ENCODE results near the gene RUNDC3A.

DNA sequence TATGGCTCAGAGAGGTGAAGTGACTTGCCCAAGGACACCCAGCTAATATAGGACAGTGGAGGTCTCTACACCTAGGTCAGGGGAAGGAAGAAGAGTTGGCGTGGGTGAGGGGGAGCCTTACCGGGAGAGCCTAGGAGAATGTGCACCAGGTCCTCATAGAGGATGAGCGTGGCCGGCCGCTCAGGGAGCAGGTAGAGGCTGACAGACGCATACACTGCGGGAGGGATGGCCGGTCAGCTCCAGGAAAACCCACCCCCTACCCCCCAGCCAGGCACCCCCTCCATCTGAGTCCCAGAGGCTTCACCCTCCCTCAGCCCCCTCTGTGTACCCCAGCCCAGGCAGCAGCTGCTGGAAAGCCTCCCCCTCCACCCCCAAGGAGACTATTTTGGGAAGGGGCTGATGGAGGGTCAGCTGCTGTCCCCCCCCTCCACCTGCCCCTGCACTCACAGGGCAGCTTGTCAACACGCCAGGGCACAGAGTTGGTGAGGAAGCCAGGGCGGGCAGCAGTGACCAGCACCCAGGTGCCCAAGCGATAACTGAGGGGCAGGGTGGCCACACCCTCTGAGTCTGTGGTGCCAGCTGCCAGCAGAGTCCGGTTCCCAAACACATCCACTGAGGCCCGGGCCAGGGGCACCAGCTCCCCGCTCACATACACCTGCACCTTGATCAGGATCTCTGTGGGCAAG is 51.2 kb downstream of the RUNDC3A start:
- TF ChIP-seq, protein P1, sequence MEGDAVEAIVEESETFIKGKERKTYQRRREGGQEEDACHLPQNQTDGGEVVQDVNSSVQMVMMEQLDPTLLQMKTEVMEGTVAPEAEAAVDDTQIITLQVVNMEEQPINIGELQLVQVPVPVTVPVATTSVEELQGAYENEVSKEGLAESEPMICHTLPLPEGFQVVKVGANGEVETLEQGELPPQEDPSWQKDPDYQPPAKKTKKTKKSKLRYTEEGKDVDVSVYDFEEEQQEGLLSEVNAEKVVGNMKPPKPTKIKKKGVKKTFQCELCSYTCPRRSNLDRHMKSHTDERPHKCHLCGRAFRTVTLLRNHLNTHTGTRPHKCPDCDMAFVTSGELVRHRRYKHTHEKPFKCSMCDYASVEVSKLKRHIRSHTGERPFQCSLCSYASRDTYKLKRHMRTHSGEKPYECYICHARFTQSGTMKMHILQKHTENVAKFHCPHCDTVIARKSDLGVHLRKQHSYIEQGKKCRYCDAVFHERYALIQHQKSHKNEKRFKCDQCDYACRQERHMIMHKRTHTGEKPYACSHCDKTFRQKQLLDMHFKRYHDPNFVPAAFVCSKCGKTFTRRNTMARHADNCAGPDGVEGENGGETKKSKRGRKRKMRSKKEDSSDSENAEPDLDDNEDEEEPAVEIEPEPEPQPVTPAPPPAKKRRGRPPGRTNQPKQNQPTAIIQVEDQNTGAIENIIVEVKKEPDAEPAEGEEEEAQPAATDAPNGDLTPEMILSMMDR (conservative IDR thresholded peaks at IDR 0.05 in 1 of 2, IDR thresholded peaks at IDR 0.05 in 1 of 2; ENCODE audit: extremely low read depth in 1 of 2, insufficient read depth in 1 of 2, low read depth in 1 of 2, low read length in 2 of 2): no peak
- no peak for TF ChIP-seq EZH2 (IDR thresholded peaks at IDR 0.05; ENCODE audit: borderline replicate concordance, low read length)
